Kasumi-1 (cell line): Measurements from ENCODE around the gene NPHP1.
"Not testable (repeated sequence)": the region's sequence is repeated elsewhere in the genome, so short reads cannot be mapped to it uniquely, and the experiment has no call there.

Source experiments
- DNase-seq, 2 experiments: peaks; one replicate each; lab custom pipeline; 2025; lab: John Stamatoyannopoulos, UW

NPHP1 gene

GRCh38 chr2:110197452-110197851, 7.4 kb downstream of the NPHP1 start:
- DNase-seq = no peak

GRCh38 chr2:110190169-110190568, 14.6 kb downstream of the NPHP1 start:
- DNase-seq = not testable (repeated sequence)

GRCh38 chr2:110182449-110182848, 22.4 kb downstream of the NPHP1 start:
- no peak for DNase-seq

- no peak for DNase-seq
These were observed 24.8 kb downstream of the NPHP1 start for GRCh38 chr2:110180036-110180435.

- DNase-seq = no peak
These were observed 31.3 kb downstream of the NPHP1 start for GRCh38 chr2:110173523-110173922.

GRCh38 chr2:110172506-110172905, 32.3 kb downstream of the NPHP1 start:
- DNase-seq = no peak

- no peak for DNase-seq
These were observed 34.7 kb downstream of the NPHP1 start for GRCh38 chr2:110170102-110170501.

GRCh38 chr2:110167326-110168000, 37.4 kb downstream of the NPHP1 start:
- DNase-seq = no peak

- no peak for DNase-seq
These were observed 38.5 kb downstream of the NPHP1 start for GRCh38 chr2:110166266-110166665.

GRCh38 chr2:110157153-110157793, 47.5 kb downstream of the NPHP1 start:
- DNase-seq = peak; percentile 75 to 79

GRCh38 chr2:110154828-110155227, 50.0 kb downstream of the NPHP1 start:
- DNase-seq = not testable (repeated sequence)

- not testable (repeated sequence) for DNase-seq
These were observed 50.6 kb downstream of the NPHP1 start for GRCh38 chr2:110154188-110154587.

- no peak for DNase-seq
These were observed 51.4 kb downstream of the NPHP1 start for GRCh38 chr2:110153416-110153815.

GRCh38 chr2:110152943-110153342, 51.9 kb downstream of the NPHP1 start:
- DNase-seq = no peak

- no peak for DNase-seq
These were observed 55.2 kb downstream of the NPHP1 start for GRCh38 chr2:110149330-110150220.

GRCh38 chr2:110146945-110147332, 57.9 kb downstream of the NPHP1 start:
- DNase-seq = no peak

GRCh38 chr2:110146183-110146944, 58.4 kb downstream of the NPHP1 start:
- DNase-seq = no peak

- DNase-seq = no peak
These were observed 60.8 kb downstream of the NPHP1 start for GRCh38 chr2:110143982-110144381.

GRCh38 chr2:110140401-110140800, 64.4 kb downstream of the NPHP1 start:
- no peak for DNase-seq

- DNase-seq = no peak
These were observed 70.8 kb downstream of the NPHP1 start for GRCh38 chr2:110134025-110134424.

- DNase-seq = no peak
These were observed 73.6 kb downstream of the NPHP1 start for GRCh38 chr2:110131166-110131565.

GRCh38 chr2:110130757-110131156, 74.1 kb downstream of the NPHP1 start:
- no peak for DNase-seq
